ENCODE data around the gene PLCB1.
A peak's percentile ranks its signal among the peaks of the same experiment; 100 is the strongest.

DNA sequence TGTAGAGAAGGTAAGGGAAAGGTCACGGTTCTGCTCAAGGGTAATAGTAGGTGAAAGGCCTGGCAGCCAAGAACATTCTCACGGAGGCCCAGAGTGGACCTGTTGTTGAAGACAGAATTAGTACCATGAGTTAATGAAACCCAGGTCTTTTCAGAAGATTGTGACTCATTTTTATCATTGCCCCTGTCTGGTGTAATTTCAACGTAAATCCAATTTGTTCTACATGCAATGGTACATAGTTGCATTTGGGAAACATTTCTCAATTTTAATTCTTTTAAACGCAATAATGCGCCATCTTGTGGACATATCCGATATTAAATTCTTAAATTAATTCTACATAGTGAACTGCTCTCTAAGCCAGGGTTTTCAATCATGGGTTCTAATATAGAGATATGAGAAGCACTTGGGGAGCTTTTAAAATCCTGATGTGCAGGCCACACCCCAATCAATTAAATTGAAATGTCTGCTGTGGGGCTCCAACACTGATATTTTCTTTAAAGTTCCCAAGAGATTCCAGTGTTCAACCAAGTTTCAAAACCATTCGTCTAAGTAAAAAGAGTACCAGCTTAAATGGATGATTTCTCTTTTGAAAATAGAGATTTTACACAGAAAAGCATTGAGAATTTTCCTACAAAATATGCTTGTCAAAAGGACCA, 257.4 kb downstream of the PLCB1 start:
- TF ChIP-seq, protein P1, sequence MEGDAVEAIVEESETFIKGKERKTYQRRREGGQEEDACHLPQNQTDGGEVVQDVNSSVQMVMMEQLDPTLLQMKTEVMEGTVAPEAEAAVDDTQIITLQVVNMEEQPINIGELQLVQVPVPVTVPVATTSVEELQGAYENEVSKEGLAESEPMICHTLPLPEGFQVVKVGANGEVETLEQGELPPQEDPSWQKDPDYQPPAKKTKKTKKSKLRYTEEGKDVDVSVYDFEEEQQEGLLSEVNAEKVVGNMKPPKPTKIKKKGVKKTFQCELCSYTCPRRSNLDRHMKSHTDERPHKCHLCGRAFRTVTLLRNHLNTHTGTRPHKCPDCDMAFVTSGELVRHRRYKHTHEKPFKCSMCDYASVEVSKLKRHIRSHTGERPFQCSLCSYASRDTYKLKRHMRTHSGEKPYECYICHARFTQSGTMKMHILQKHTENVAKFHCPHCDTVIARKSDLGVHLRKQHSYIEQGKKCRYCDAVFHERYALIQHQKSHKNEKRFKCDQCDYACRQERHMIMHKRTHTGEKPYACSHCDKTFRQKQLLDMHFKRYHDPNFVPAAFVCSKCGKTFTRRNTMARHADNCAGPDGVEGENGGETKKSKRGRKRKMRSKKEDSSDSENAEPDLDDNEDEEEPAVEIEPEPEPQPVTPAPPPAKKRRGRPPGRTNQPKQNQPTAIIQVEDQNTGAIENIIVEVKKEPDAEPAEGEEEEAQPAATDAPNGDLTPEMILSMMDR (IDR thresholded peaks at IDR 0.05; ENCODE audit: insufficient read depth, low read depth, low read length) = peak; percentile 46
- TF ChIP-seq EZH2 (IDR thresholded peaks at IDR 0.05; ENCODE audit: insufficient read depth, low read length) = no peak

All from astrocyte (in vitro differentiated cells and primary cell).